ENCODE results near the gene HAS3.

Gene HAS3

GRCh38 chr16:69157196-69157595 lies 51.7 kb downstream of the HAS3 start:
- no peaks in the 10 kb centered on the region for H3K27me3 ChIP-seq (ENCODE audit: insufficient read depth, low read length)
- no peaks in the 10 kb centered on the region for H3K4me1 ChIP-seq (ENCODE audit: insufficient read depth, low read length)
- WGBS = 93% methylated on average over 3 of the region's 3 CpGs
- H3K9me3 ChIP-seq (ENCODE audit: insufficient read depth, low read depth, low read length) = no peaks in the 10 kb centered on the region
- H3K4me3 ChIP-seq (ENCODE audit: low read length) = no peak overlapping the region
- no peak overlapping the region for H3K9ac ChIP-seq (ENCODE audit: low read depth, low read length)
- H3K36me3 ChIP-seq (ENCODE audit: insufficient read depth, low read length) = peaks cover 93% of the 10 kb centered on the region
- H3K27ac ChIP-seq (ENCODE audit: low read depth, low read length) = no peak overlapping the region

GRCh38 chr16:69160192-69160591 lies 54.7 kb downstream of the HAS3 start:
- Histone ChIP-seq H3K4me3 (ENCODE audit: low read length) (no peak overlapping the region), H3K9ac (ENCODE audit: low read depth, low read length) (no peak overlapping the region), H3K27ac (ENCODE audit: low read depth, low read length) (no peak overlapping the region), H3K27me3 (ENCODE audit: insufficient read depth, low read length) (no peaks in the 10 kb centered on the region), H3K9me3 (ENCODE audit: insufficient read depth, low read depth, low read length) (no peaks in the 10 kb centered on the region), H3K36me3 (ENCODE audit: insufficient read depth, low read length) (peaks cover 92% of the 10 kb centered on the region), H3K4me1 (ENCODE audit: insufficient read depth, low read length) (no peaks in the 10 kb centered on the region)
- 95% methylated on average over 1 of the region's 1 CpG for WGBS

GRCh38 chr16:69165584-69165983 lies 60.1 kb downstream of the HAS3 start:
- 96% methylated on average over 6 of the region's 6 CpGs for WGBS
- Histone ChIP-seq H3K27ac (ENCODE audit: low read depth, low read length) (no peak overlapping the region), H3K4me3 (ENCODE audit: low read length) (no peak overlapping the region), H3K36me3 (ENCODE audit: insufficient read depth, low read length) (peaks cover 91% of the 10 kb centered on the region), H3K9ac (ENCODE audit: low read depth, low read length) (no peak overlapping the region), H3K4me1 (ENCODE audit: insufficient read depth, low read length) (no peaks in the 10 kb centered on the region), H3K9me3 (ENCODE audit: insufficient read depth, low read depth, low read length) (no peaks in the 10 kb centered on the region), H3K27me3 (ENCODE audit: insufficient read depth, low read length) (no peaks in the 10 kb centered on the region)

DNA sequence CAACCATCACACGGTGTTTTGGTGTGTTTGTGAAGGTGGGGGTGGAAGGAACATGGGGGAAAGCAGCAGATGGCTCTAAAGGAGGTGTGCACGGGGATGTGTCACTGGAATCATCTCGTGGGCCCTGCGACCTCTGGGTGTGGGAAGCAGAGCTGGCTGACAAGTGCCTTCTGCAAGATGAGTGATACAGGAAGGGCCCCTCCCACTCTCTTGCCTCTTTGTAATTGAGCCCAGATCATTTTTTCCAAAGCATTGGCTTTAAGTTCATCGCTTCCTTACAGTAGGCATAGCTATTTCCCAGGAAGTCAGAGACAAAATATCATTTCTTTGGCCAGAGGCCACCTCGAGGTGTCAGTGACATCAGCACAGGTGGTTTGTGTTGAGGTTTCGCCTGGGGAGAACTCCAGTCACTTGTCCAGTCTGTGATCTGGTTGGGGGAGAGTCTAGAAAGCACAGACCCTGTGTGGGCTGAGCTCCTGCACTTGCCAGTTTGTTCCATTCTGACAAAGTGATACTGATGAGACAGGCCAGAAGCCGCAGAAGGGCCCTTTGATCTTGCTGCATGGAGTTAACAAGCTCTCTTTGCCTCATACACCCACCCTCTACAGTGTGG lies 60.9 kb downstream of the HAS3 start:
- H3K27ac ChIP-seq (ENCODE audit: low read depth, low read length) = no peak overlapping the region
- peaks cover 3% of the 10 kb centered on the region for H3K4me1 ChIP-seq (ENCODE audit: insufficient read depth, low read length)
- H3K27me3 ChIP-seq (ENCODE audit: insufficient read depth, low read length) = no peaks in the 10 kb centered on the region
- 93% methylated on average over 8 of the region's 8 CpGs for WGBS
- no peak overlapping the region for H3K4me3 ChIP-seq (ENCODE audit: low read length)
- no peaks in the 10 kb centered on the region for H3K9me3 ChIP-seq (ENCODE audit: insufficient read depth, low read depth, low read length)
- H3K9ac ChIP-seq (ENCODE audit: low read depth, low read length) = no peak overlapping the region
- H3K36me3 ChIP-seq (ENCODE audit: insufficient read depth, low read length) = peaks cover 86% of the 10 kb centered on the region

DNA sequence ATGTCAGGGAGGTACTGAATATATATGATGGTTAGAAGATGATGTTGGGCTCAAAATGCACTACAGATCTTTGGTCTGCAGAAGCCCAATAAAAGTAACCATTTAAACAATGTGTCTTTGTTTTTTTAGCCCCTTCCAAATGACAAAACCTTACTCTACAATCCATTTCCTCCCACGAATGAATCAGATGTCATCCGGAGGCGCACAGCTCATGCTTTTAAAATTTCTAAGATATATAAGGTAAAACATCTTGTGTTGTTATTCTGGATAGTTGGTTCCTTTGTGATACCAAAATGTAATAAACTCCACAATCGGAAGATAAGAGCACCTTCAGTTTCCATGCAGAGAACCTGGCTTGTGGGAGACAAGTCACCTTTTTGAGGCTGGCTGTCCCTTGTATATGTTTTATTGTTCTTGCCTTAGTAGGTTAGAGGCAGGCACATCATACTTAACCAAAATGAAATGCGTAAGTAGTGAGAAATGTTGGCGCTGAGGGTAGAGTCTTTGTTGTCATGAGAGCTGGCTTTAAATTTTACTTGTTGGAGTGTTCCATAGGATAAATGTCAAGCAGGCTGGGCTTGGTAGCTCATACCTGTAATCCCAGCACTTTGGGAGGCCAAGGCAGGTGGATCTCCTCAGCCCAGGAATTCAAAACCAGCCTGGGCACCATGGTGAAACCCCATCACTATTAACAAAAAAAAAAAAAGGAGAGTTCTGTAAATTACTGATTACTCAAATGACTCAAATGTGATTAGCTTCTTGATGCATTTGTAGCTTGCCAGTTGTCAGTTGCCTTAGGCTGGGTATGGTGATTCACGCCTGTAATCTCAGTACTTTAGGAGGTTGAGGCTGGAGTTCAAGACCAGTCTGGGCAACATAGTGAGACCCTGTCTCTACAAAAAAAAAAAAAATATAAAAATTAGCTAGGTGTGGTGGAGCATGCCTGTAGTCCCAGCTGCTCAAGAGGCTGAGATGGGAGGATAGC lies 61.8 kb downstream of the HAS3 start:
- no peak overlapping the region for H3K9ac ChIP-seq (ENCODE audit: low read depth, low read length)
- peaks cover 8% of the 10 kb centered on the region for H3K4me1 ChIP-seq (ENCODE audit: insufficient read depth, low read length)
- no peaks in the 10 kb centered on the region for H3K27me3 ChIP-seq (ENCODE audit: insufficient read depth, low read length)
- H3K36me3 ChIP-seq (ENCODE audit: insufficient read depth, low read length) = peaks cover 78% of the 10 kb centered on the region
- H3K4me3 ChIP-seq (ENCODE audit: low read length) = no peak overlapping the region
- over 99% methylated on average over 6 of the region's 7 CpGs for WGBS
- H3K9me3 ChIP-seq (ENCODE audit: insufficient read depth, low read depth, low read length) = no peaks in the 10 kb centered on the region
- no peak overlapping the region for H3K27ac ChIP-seq (ENCODE audit: low read depth, low read length)
